ENCODE data around the gene VWF.

Gene VWF

GRCh38 chr12:5944688-5945070 is 179.8 kb downstream of the VWF start:
- DNase-seq = no peak

GRCh38 chr12:5944053-5944452 is 180.4 kb downstream of the VWF start:
- no peak for DNase-seq

- no peak for DNase-seq
Observed at GRCh38 chr12:5941907-5942306, 182.6 kb downstream of the VWF start.

GRCh38 chr12:5927732-5928516 is 196.5 kb downstream of the VWF start:
- no peak for DNase-seq

- no peak for DNase-seq
Observed at GRCh38 chr12:5925646-5926045, 198.8 kb downstream of the VWF start.

- no peak for DNase-seq
Observed at GRCh38 chr12:5924342-5924741, 200.1 kb downstream of the VWF start.

- DNase-seq = no peak
Observed at GRCh38 chr12:5923751-5924150, 200.7 kb downstream of the VWF start.

GRCh38 chr12:5923043-5923605 is 201.3 kb downstream of the VWF start:
- no peak for DNase-seq

GRCh38 chr12:5921966-5922899 is 202.2 kb downstream of the VWF start:
- no peak for DNase-seq

- DNase-seq = no peak
Observed at GRCh38 chr12:5921027-5921909, 203.2 kb downstream of the VWF start.

GRCh38 chr12:5916785-5917290 is 207.6 kb downstream of the VWF start:
- no peak for DNase-seq

- DNase-seq = no peak
Observed at GRCh38 chr12:5915511-5915910, 209.0 kb downstream of the VWF start.

GRCh38 chr12:5914387-5915149 is 209.9 kb downstream of the VWF start:
- DNase-seq = no peak

- no peak for DNase-seq
Observed at GRCh38 chr12:5913387-5913786, 211.1 kb downstream of the VWF start.

- no peak for DNase-seq
Observed at GRCh38 chr12:5912437-5913334, 211.8 kb downstream of the VWF start.

- no peak for DNase-seq
Observed at GRCh38 chr12:5912011-5912410, 212.5 kb downstream of the VWF start.

- DNase-seq = no peak
Observed at GRCh38 chr12:5910790-5911548, 213.5 kb downstream of the VWF start.

- DNase-seq = no peak
Observed at GRCh38 chr12:5909560-5909959, 214.9 kb downstream of the VWF start.

GRCh38 chr12:5908251-5908650 is 216.2 kb downstream of the VWF start:
- no peak for DNase-seq

- no peak for DNase-seq
Observed at GRCh38 chr12:5907807-5908206, 216.7 kb downstream of the VWF start.

All from NCI-H187 treated with DMSO at 0.1 percent for 48 hours (cell line).